Measurements from ENCODE around the gene PPP1R13L. TPM values are rescaled to one million over a fixed set of nuclear protein-coding genes. Genes with fewer than 3 reads are reported as not detected.

The PPP1R13L gene
- 8.4 and 14.7 TPM in 2 replicates for total RNA-seq

GRCh38 chr19:45404557-45405434 lies at the start of gene PPP1R13L:
TSS of gene PPP1R13L (minus strand) at chr19:45405069. CDS start at chr19:45398318, 6,751 bp downstream.

GRCh38 chr19:45423589-45424190 lies 18.8 kb upstream of the PPP1R13L start, which contains the start of gene ERCC1:
TSS of gene ERCC1 (minus strand) at chr19:45423917. CDS start at chr19:45423374, 543 bp downstream.

GRCh38 chr19:45406226-45407090 lies 1.6 kb upstream of the PPP1R13L start, which contains the start of gene POLR1G:
TSS of gene POLR1G (plus strand) at chr19:45406644. CDS start at chr19:45406697, 53 bp downstream.

GRCh38 chr19:45370410-45371204 lies 34.3 kb downstream of the PPP1R13L start, which contains the start of gene ERCC2:
TSS of gene ERCC2 (minus strand) at chr19:45370573. CDS start at chr19:45370540, 33 bp downstream.

GRCh38 chr19:45340232-45340898 lies 64.5 kb downstream of the PPP1R13L start, which contains the start of gene KLC3:
TSS of gene KLC3 (plus strand) at chr19:45340750. CDS start at chr19:45345542, 4,792 bp downstream.

Other genes with a start within 250 kb of the PPP1R13L start
- gene NKPD1, start 244.1 kb downstream of the PPP1R13L start, total RNA-seq: 0.11 and 0.17 TPM in 2 replicates
- gene TRAPPC6A, start 226.8 kb downstream of the PPP1R13L start, total RNA-seq: 40.7 and 44.5 TPM in 2 replicates
- 2.3 and 3.3 TPM in 2 replicates for gene BLOC1S3, start 226.3 kb downstream of the PPP1R13L start, total RNA-seq
- 0.54 and 1.3 TPM in 2 replicates for gene EXOC3L2, start 159.7 kb downstream of the PPP1R13L start, total RNA-seq
- gene MARK4, start 153.8 kb downstream of the PPP1R13L start, total RNA-seq: 14.7 and 15.1 TPM in 2 replicates
- not detected in 2 replicates for gene CKM, start 82.2 kb downstream of the PPP1R13L start, total RNA-seq
- gene KLC3, start 64.3 kb downstream of the PPP1R13L start, total RNA-seq: 0.43 TPM in 2 replicates
- gene ERCC2, start 34.5 kb downstream of the PPP1R13L start, total RNA-seq: 10.5 and 13.1 TPM in 2 replicates
- gene POLR1G, start 1.6 kb upstream of the PPP1R13L start, total RNA-seq: 5.6 and 7.1 TPM in 2 replicates
- gene ERCC1, start 18.8 kb upstream of the PPP1R13L start, total RNA-seq: 41.5 and 50.4 TPM in 2 replicates
- gene FOSB, start 62.9 kb upstream of the PPP1R13L start, total RNA-seq: 16.9 and 90.1 TPM in 2 replicates
- 8.8 and 15.4 TPM in 2 replicates for gene RTN2, start 92.0 kb upstream of the PPP1R13L start, total RNA-seq
- gene PPM1N, start 93.4 kb upstream of the PPP1R13L start, total RNA-seq: 0.52 and 0.54 TPM in 2 replicates
- 42.6 and 49.3 TPM in 2 replicates for gene VASP, start 102.4 kb upstream of the PPP1R13L start, total RNA-seq
- gene OPA3, start 179.7 kb upstream of the PPP1R13L start, total RNA-seq: 4.9 and 5.2 TPM in 2 replicates
- 0.86 and 1.3 TPM in 2 replicates for gene GPR4, start 197.1 kb upstream of the PPP1R13L start, total RNA-seq
- 12.8 and 15.8 TPM in 2 replicates for gene EML2, start 234.3 kb upstream of the PPP1R13L start, total RNA-seq